ENCODE results near the gene CTNNBL1.

- TF ChIP-seq EZH2 (IDR thresholded peaks at IDR 0.05; ENCODE audit: insufficient read depth, poor library complexity, severe bottlenecking): no peak
- TF ChIP-seq EZH2phosphoT487 (IDR thresholded peaks at IDR 0.05; ENCODE audit: insufficient read depth, low read depth): no peak
Observed at GRCh38 chr20:37839432-37839827, 145.6 kb downstream of the CTNNBL1 start.

Measured in GM23248 (cell line).